ENCODE results near the gene KCNAB1.
"Not testable (repeated sequence)": the region's sequence is repeated elsewhere in the genome, so short reads cannot be mapped to it uniquely, and the experiment has no call there.

KCNAB1 gene

GRCh38 chr3:156218353-156218744 lies 98.0 kb downstream of the KCNAB1 start:
- TF ChIP-seq FOXK2 (IDR thresholded peaks at IDR 0.05) (no peak), NFRKB (IDR thresholded peaks at IDR 0.05) (no peak), HDGF (IDR thresholded peaks at IDR 0.05; ENCODE audit: borderline replicate concordance) (no peak), SUZ12 (IDR thresholded peaks at IDR 0.05) (no peak), SP1 (IDR thresholded peaks at IDR 0.05) (no peak), CTBP1 (IDR thresholded peaks at IDR 0.05; ENCODE audit: borderline replicate concordance) (no peak), ELF4 (IDR thresholded peaks at IDR 0.05) (no peak), FOXM1 (IDR thresholded peaks at IDR 0.05; ENCODE audit: borderline replicate concordance) (no peak), PKNOX1 (IDR thresholded peaks at IDR 0.05) (no peak), LEF1 (IDR thresholded peaks at IDR 0.05; ENCODE audit: borderline replicate concordance) (no peak), ARNT (IDR thresholded peaks at IDR 0.05) (no peak), FOXA1 (IDR thresholded peaks at IDR 0.05) (no peak), L3MBTL2 (conservative IDR thresholded peaks at IDR 0.05) (no peak), ZNF384 (IDR thresholded peaks at IDR 0.05) (no peak), BHLHE40 (IDR thresholded peaks at IDR 0.05; ENCODE audit: borderline replicate concordance) (no peak), TARDBP (IDR thresholded peaks at IDR 0.05) (no peak)
- ChIA-PET POLR2A (no interaction called here), CTCF (no interaction called here)
- no peak for DNase-seq (ENCODE audit: extremely low spot score)

GRCh38 chr3:156222381-156222780 lies 102.0 kb downstream of the KCNAB1 start:
- CTCF ChIA-PET; POLR2A ChIA-PET; DNase-seq (ENCODE audit: extremely low spot score): not testable (repeated sequence)

GRCh38 chr3:156224046-156224445 lies 103.7 kb downstream of the KCNAB1 start:
- DNase-seq (ENCODE audit: extremely low spot score); CTCF ChIA-PET; POLR2A ChIA-PET: not testable (repeated sequence)

- TF ChIP-seq HDGF (IDR thresholded peaks at IDR 0.05; ENCODE audit: borderline replicate concordance) (no peak), ELF4 (IDR thresholded peaks at IDR 0.05) (no peak)
- POLR2A ChIA-PET, result no interaction called here
- DNase-seq (ENCODE audit: extremely low spot score), result no peak
- CTCF ChIA-PET, result no interaction called here
Measured at GRCh38 chr3:156226676-156227420, 106.5 kb downstream of the KCNAB1 start.

GRCh38 chr3:156227704-156228103 lies 107.3 kb downstream of the KCNAB1 start:
- TF ChIP-seq SUZ12 (IDR thresholded peaks at IDR 0.05), result no peak
- no peak for TF ChIP-seq SP1 (IDR thresholded peaks at IDR 0.05)
- no peak for TF ChIP-seq FOXM1 (IDR thresholded peaks at IDR 0.05; ENCODE audit: borderline replicate concordance)
- no peak for TF ChIP-seq HDGF (IDR thresholded peaks at IDR 0.05; ENCODE audit: borderline replicate concordance)
- TF ChIP-seq FOXK2 (IDR thresholded peaks at IDR 0.05), result no peak
- no peak for TF ChIP-seq TARDBP (IDR thresholded peaks at IDR 0.05)
- TF ChIP-seq ZNF384 (IDR thresholded peaks at IDR 0.05), result no peak
- no peak for TF ChIP-seq CTBP1 (IDR thresholded peaks at IDR 0.05; ENCODE audit: borderline replicate concordance)
- TF ChIP-seq PKNOX1 (IDR thresholded peaks at IDR 0.05), result no peak
- no peak for TF ChIP-seq NFRKB (IDR thresholded peaks at IDR 0.05)
- TF ChIP-seq BHLHE40 (IDR thresholded peaks at IDR 0.05; ENCODE audit: borderline replicate concordance), result no peak
- no peak for TF ChIP-seq L3MBTL2 (conservative IDR thresholded peaks at IDR 0.05)
- no peak for TF ChIP-seq FOXA1 (IDR thresholded peaks at IDR 0.05)
- TF ChIP-seq ARNT (IDR thresholded peaks at IDR 0.05), result no peak
- no peak for TF ChIP-seq LEF1 (IDR thresholded peaks at IDR 0.05; ENCODE audit: borderline replicate concordance)
- no peak for TF ChIP-seq ELF4 (IDR thresholded peaks at IDR 0.05)
- POLR2A ChIA-PET, result no interaction called here
- CTCF ChIA-PET, result no interaction called here

GRCh38 chr3:156230278-156230900 lies 110.0 kb downstream of the KCNAB1 start:
- ChIA-PET CTCF (no interaction called here), POLR2A (no interaction called here)
- DNase-seq (ENCODE audit: extremely low spot score), result no peak
- TF ChIP-seq BHLHE40 (IDR thresholded peaks at IDR 0.05; ENCODE audit: borderline replicate concordance), result no peak
- no peak for TF ChIP-seq L3MBTL2 (conservative IDR thresholded peaks at IDR 0.05)
- no peak for TF ChIP-seq TARDBP (IDR thresholded peaks at IDR 0.05)
- TF ChIP-seq SUZ12 (IDR thresholded peaks at IDR 0.05), result no peak
- TF ChIP-seq NFRKB (IDR thresholded peaks at IDR 0.05), result no peak
- no peak for TF ChIP-seq HDGF (IDR thresholded peaks at IDR 0.05; ENCODE audit: borderline replicate concordance)
- TF ChIP-seq ARNT (IDR thresholded peaks at IDR 0.05), result no peak
- TF ChIP-seq FOXM1 (IDR thresholded peaks at IDR 0.05; ENCODE audit: borderline replicate concordance), result no peak
- no peak for TF ChIP-seq SP1 (IDR thresholded peaks at IDR 0.05)
- no peak for TF ChIP-seq PKNOX1 (IDR thresholded peaks at IDR 0.05)
- TF ChIP-seq LEF1 (IDR thresholded peaks at IDR 0.05; ENCODE audit: borderline replicate concordance), result no peak
- no peak for TF ChIP-seq FOXA1 (IDR thresholded peaks at IDR 0.05)
- TF ChIP-seq FOXK2 (IDR thresholded peaks at IDR 0.05), result no peak
- no peak for TF ChIP-seq CTBP1 (IDR thresholded peaks at IDR 0.05; ENCODE audit: borderline replicate concordance)
- no peak for TF ChIP-seq ELF4 (IDR thresholded peaks at IDR 0.05)
- TF ChIP-seq ZNF384 (IDR thresholded peaks at IDR 0.05), result no peak

More at GRCh38 chr3:156227704-156228103, 107.3 kb downstream of the KCNAB1 start:
- DNase-seq (ENCODE audit: extremely low spot score), result no peak

- DNase-seq (ENCODE audit: extremely low spot score); CTCF ChIA-PET; POLR2A ChIA-PET: not testable (repeated sequence)
Measured at GRCh38 chr3:156231221-156231620, 110.8 kb downstream of the KCNAB1 start.

All from HEK293T (cell line).